ENCODE measurements around the gene UBALD2. TPM values are rescaled to one million over a fixed set of nuclear protein-coding genes. Genes with fewer than 3 reads are reported as not detected.
A peak's percentile ranks its signal among the peaks of the same experiment; 100 is the strongest.
"Not testable (repeated sequence)": the region's sequence is repeated elsewhere in the genome, so short reads cannot be mapped to it uniquely, and the experiment has no call there.

UBALD2 gene
- total RNA-seq, 6 donors from 2014 or later, result 8.4 to 74.9 (median 26.8) TPM

DNA sequence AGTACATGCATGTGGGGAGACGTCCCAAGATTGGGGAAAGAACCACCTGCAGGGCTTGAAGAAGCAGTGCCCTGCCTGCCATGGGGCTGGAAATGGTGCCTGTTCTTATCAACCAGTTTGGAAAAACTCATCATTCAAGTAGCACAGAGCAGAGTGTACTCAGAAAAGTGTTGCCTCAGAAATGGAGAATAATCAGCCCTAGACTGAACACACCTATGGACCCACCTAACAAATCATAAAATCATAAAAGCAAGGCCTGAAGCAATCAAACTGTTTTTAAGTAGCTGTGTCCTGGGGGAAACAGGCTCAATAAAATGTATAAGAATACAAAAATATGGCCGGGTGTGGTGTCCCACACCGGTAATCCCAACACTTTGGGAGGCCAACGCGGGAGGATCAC lies 31.7 kb downstream of the UBALD2 start:
- WGBS, 2 donors, result 95 to 100% methylated on average over 5 of the region's 5 CpGs

DNA sequence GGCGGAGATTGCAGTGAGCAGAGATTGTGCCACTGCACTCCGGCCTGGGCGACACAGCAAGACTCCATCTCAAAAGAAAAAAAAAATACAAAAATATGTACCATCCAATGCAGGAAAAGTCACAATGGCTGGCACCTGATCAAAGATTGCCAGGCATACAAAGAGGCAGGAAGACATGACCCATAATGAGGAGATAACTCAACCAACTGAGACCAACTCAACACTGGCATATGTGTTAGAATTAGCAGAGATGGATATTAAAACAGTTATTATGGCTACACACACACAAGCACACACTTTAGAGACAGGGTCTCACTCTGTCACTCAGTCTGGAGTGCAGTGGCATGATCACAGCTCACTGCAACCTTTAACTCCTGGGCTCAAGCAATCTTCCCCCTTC lies 32.3 kb downstream of the UBALD2 start:
- 83 to 87% methylated on average over 3 of the region's 3 CpGs for WGBS, 2 donors
- no peaks in the 10 kb centered on the region for H3K4me1 ChIP-seq
- no peak for DNase-seq

More for the DNA sequence above, 31.7 kb downstream of the UBALD2 start:
- Histone ChIP-seq H3K27me3 (no peaks in the 10 kb centered on the region), H3K36me3 (peaks cover 0 to 14% (median 7%) of the 10 kb centered on the region in 4 donors), H3K4me1 (no peaks in the 10 kb centered on the region), H3K4me3 (no peak overlapping the region), H3K9me3 (no peaks in the 10 kb centered on the region), H3K27ac (no peak overlapping the region)
- no peak for TF ChIP-seq EP300 (IDR thresholded peaks at IDR 0.05)
- no peak for TF ChIP-seq POLR2A (IDR thresholded peaks at IDR 0.05)
- TF ChIP-seq POLR2AphosphoS5 (IDR thresholded peaks at IDR 0.05), result no peak
- TF ChIP-seq, protein P1, sequence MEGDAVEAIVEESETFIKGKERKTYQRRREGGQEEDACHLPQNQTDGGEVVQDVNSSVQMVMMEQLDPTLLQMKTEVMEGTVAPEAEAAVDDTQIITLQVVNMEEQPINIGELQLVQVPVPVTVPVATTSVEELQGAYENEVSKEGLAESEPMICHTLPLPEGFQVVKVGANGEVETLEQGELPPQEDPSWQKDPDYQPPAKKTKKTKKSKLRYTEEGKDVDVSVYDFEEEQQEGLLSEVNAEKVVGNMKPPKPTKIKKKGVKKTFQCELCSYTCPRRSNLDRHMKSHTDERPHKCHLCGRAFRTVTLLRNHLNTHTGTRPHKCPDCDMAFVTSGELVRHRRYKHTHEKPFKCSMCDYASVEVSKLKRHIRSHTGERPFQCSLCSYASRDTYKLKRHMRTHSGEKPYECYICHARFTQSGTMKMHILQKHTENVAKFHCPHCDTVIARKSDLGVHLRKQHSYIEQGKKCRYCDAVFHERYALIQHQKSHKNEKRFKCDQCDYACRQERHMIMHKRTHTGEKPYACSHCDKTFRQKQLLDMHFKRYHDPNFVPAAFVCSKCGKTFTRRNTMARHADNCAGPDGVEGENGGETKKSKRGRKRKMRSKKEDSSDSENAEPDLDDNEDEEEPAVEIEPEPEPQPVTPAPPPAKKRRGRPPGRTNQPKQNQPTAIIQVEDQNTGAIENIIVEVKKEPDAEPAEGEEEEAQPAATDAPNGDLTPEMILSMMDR (IDR thresholded peaks at IDR 0.05), result no peak
- ATAC-seq (ENCODE audit: low FRiP score in 2 of 2), result no peak
- DNase-seq, result no peak

DNA sequence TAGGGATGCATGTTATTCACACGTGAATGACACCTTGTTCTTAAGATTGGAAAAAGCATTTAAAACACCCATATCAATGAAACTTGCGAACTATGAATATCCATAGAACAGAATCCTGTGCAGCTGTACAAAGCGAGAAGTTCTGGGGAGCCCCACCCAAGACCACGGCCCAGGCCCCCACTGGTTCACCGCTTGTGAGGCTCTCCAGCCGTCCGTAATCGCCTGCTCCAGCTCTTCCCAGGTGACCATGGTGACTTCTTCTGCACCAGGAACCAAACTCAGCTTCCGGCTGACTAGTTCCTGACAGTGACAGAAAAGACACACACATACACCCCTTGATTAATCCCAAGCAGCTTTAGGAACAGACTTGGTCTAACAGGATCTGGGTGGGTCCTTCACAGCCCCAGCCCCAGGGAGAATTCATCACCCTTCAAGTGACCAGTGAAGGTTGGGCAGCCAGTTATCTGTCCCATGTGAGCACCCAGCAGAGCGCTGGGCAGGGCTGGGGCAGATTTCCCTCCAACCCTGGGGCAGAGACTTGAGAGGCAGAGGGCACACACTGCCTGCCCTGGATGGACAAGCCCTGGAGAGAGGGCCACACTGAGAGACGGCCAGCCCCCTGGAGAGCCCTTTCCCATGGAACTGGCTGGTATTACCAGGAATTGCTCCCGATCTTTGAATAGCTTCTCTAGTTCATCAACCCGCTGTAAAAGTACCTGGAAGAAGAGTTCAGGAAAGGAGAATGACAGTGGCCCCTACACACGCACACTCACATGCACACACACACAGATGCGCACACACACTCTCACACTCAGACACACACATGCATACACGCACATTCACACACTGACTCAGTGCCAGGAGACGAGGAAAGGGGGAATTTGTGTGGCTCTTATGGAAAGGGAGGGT lies 39.3 kb downstream of the UBALD2 start:
- Histone ChIP-seq H3K27ac (peak overlapping the region in 1 of 4 donors; percentile 4), H3K4me3 (no peak overlapping the region), H3K9me3 (no peaks in the 10 kb centered on the region), H3K36me3 (peaks cover 0 to 19% (median 5%) of the 10 kb centered on the region in 4 donors), H3K27me3 (no peaks in the 10 kb centered on the region), H3K4me1 (peaks cover 0 to 2% (median 0%) of the 10 kb centered on the region in 4 donors)
- WGBS, 2 donors, result 88 to 90% methylated on average over 15 to 17 of the region's 17 CpGs
- ATAC-seq (ENCODE audit: low FRiP score in 2 of 2) (peak in 1 of 2 donors; percentile 7), DNase-seq (no peak)
- TF ChIP-seq EP300 (IDR thresholded peaks at IDR 0.05) (no peak), POLR2AphosphoS5 (IDR thresholded peaks at IDR 0.05) (no peak), POLR2A (IDR thresholded peaks at IDR 0.05) (no peak)
- TF ChIP-seq, protein P1 (IDR thresholded peaks at IDR 0.05), result no peak

More for the DNA sequence above, 32.3 kb downstream of the UBALD2 start:
- H3K36me3 ChIP-seq, result peaks cover 0 to 13% (median 4%) of the 10 kb centered on the region in 4 donors
- H3K27me3 ChIP-seq, result no peaks in the 10 kb centered on the region
- TF ChIP-seq, protein P1 (IDR thresholded peaks at IDR 0.05), result no peak
- no peak for TF ChIP-seq EP300 (IDR thresholded peaks at IDR 0.05)
- no peak for TF ChIP-seq POLR2A (IDR thresholded peaks at IDR 0.05)
- no peak for TF ChIP-seq POLR2AphosphoS5 (IDR thresholded peaks at IDR 0.05)
- no peaks in the 10 kb centered on the region for H3K9me3 ChIP-seq
- H3K27ac ChIP-seq, result no peak overlapping the region
- no peak overlapping the region for H3K4me3 ChIP-seq
- no peak for ATAC-seq (ENCODE audit: low FRiP score in 2 of 2)

DNA sequence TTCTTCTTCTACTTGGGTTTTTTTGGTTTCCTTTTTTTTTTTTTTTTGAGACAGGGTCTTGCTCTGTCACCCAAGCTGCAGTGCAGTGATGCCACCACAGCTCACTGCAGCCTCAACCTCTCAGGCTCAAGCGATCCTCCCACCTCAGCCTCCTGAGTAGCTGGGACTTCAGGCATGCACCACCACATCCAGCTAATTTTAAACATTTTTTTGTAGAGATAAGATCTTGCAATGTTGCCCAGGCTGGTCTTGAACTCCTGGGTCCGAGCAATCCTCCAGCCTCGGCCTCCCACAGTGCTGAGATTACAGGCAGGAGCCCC lies 39.9 kb downstream of the UBALD2 start:
- not testable (repeated sequence) for H3K27me3 ChIP-seq; H3K9me3 ChIP-seq; H3K4me3 ChIP-seq; H3K4me1 ChIP-seq; ATAC-seq (ENCODE audit: low FRiP score in 2 of 2); H3K27ac ChIP-seq; DNase-seq
- 100% methylated on average over 1 to 3 of the region's 3 CpGs for WGBS, 2 donors
- peaks cover 0 to 23% (median 5%) of the 10 kb centered on the region in 4 donors for H3K36me3 ChIP-seq

DNA sequence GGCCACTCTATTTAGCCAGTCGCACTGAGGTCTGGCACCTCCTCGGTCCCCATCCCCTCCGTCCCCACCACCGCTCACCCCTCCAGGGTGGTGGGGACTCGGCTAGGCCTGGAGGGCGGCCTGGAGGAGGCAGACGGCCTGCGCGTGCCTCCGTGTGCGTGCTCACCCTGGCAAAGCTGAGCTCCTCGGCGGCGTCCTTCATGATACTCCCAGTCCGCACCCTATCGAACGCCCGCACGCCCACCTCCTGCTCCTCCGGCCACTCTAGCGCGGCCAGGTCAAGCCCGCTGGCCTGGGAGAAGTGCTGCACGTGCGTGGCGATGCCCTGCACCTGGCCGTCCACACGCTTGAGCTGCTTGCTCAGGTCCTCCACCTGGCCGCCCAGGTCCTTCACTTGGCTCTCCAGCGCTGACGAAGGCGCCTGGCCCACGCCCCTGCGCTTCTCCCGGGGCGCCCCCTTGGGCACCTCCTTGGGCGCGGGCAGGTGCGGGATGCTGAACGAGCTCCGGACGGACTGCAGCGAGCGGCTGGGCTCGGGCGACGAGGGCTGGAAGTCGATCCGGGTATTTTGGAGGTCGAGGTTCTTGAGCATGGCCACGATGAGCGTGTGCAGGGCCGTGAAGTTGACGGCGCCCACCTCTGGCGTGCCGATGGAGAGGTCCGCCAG lies 42.3 kb downstream of the UBALD2 start:
- Histone ChIP-seq H3K4me1 (peaks cover 0 to 2% (median 0%) of the 10 kb centered on the region in 4 donors), H3K36me3 (peaks cover 7 to 45% (median 14%) of the 10 kb centered on the region in 4 donors), H3K4me3 (no peak overlapping the region), H3K27ac (no peak overlapping the region), H3K9me3 (no peaks in the 10 kb centered on the region), H3K27me3 (no peaks in the 10 kb centered on the region)
- DNase-seq (peak in 1 of 2 donors; percentile 82), ATAC-seq (ENCODE audit: low FRiP score in 2 of 2) (peak in 1 of 2 donors; percentile 38)
- 97% methylated on average over 52 to 58 of the region's 58 CpGs for WGBS, 2 donors
- TF ChIP-seq POLR2AphosphoS5 (IDR thresholded peaks at IDR 0.05) (no peak), EP300 (IDR thresholded peaks at IDR 0.05) (no peak), POLR2A (IDR thresholded peaks at IDR 0.05) (no peak)
- TF ChIP-seq, protein P1 (IDR thresholded peaks at IDR 0.05), result no peak
